Thoracic aorta (tissue), 2 donors: Measurements from ENCODE around the gene MYD88. TPM values are rescaled to one million over a fixed set of nuclear protein-coding genes. Genes with fewer than 3 reads are reported as not detected.

Source experiments
- ATAC-seq: fragments of 150-250 bp; one replicate; pipeline ENCODE4 v1.8.0; 2017; ENCODE audit warnings: low read depth; ENCODE audit not compliant: insufficient number of reproducible peaks, low FRiP score
- DNase-seq: peaks from one replicate; pipeline ENCODE4 v3.0.0-alpha.2; 2020; ENCODE audit warnings: low spot score
- H3K27ac ChIP-seq, 2 donors: fragments of 200-600 bp; sonication (generic); 1 replicate in 1 of 2; 2 replicates in 1 of 2; pipeline ENCODE4 v1.5.1; 2016; ENCODE audit warnings: mild to moderate bottlenecking in 2 of 2, moderate library complexity in 2 of 2
- H3K27me3 ChIP-seq: fragments of 200-600 bp; sonication (generic); replicated peaks from 2 replicates; pipeline ENCODE4 v1.6.0; 2016; ENCODE audit warnings: mild to moderate bottlenecking; ENCODE audit not compliant: insufficient read depth
- H3K36me3 ChIP-seq: fragments of 200-600 bp; sonication (generic); one replicate; pipeline ENCODE4 v1.5.1; 2016
- H3K4me1 ChIP-seq, 2 donors: fragments of 200-600 bp; sonication (generic); 1 replicate in 1 of 2; 2 replicates in 1 of 2; pipeline versions ENCODE4 v1.5.1 to v1.6.0; 2016; ENCODE audit warnings: low read depth in 2 of 2, mild to moderate bottlenecking in 1 of 2; ENCODE audit not compliant: control insufficient read depth in 1 of 2
- H3K4me3 ChIP-seq: fragments of 200-600 bp; sonication (generic); 2 replicates; pipeline ENCODE4 v1.5.1; 2016; ENCODE audit warnings: mild to moderate bottlenecking
- H3K9me3 ChIP-seq: fragments of 200-600 bp; sonication (generic); 2 replicates; pipeline ENCODE4 v1.5.1; 2016
- CTCF ChIP-seq: fragments of 200-600 bp; sonication (generic); IDR thresholded peaks from one replicate; pipeline ENCODE4 v1.5.1; 2019; ENCODE audit warnings: antibody characterized with exemption
- total RNA-seq, 2 donors: library from RNA; depleted of rRNA; stranded (reverse); fragments of >200 nt; gene quantifications; one replicate each; pipeline versions ENCODE4 v1.1.0 to v1.2.3, GENCODE V29; 2016

Gene MYD88
- total RNA-seq, 2 donors from 2014 or later = 27.8 to 49.7 TPM

- DNase-seq (no peak), ATAC-seq (no peak)
- TF ChIP-seq CTCF = no peak
- Histone ChIP-seq H3K27ac (no peak overlapping the region), H3K36me3 (no peaks in the 10 kb centered on the region), H3K4me3 (no peak overlapping the region), H3K4me1 (no peaks in the 10 kb centered on the region), H3K27me3 (no peaks in the 10 kb centered on the region), H3K9me3 (no peaks in the 10 kb centered on the region)
Measured at GRCh38 chr3:38146504-38146903, 8.0 kb downstream of the MYD88 start.

GRCh38 chr3:38147421-38147820 lies 9.0 kb downstream of the MYD88 start:
- Histone ChIP-seq H3K9me3 (no peaks in the 10 kb centered on the region), H3K27me3 (no peaks in the 10 kb centered on the region), H3K36me3 (no peaks in the 10 kb centered on the region), H3K27ac (no peak overlapping the region), H3K4me3 (no peak overlapping the region), H3K4me1 (no peaks in the 10 kb centered on the region)
- DNase-seq = no peak
- no peak for ATAC-seq
- no peak for TF ChIP-seq CTCF

- no peak overlapping the region for H3K27ac ChIP-seq
- ATAC-seq = no peak
- H3K4me1 ChIP-seq = no peaks in the 10 kb centered on the region
- DNase-seq = no peak
- H3K4me3 ChIP-seq = no peak overlapping the region
- H3K9me3 ChIP-seq = no peaks in the 10 kb centered on the region
- no peaks in the 10 kb centered on the region for H3K27me3 ChIP-seq
- H3K36me3 ChIP-seq = no peaks in the 10 kb centered on the region
- TF ChIP-seq CTCF = no peak
Measured at GRCh38 chr3:38148311-38148882, 9.9 kb downstream of the MYD88 start.

GRCh38 chr3:38149708-38150107 lies 11.2 kb downstream of the MYD88 start:
- DNase-seq (no peak), ATAC-seq (no peak)
- Histone ChIP-seq H3K27me3 (no peaks in the 10 kb centered on the region), H3K9me3 (no peaks in the 10 kb centered on the region), H3K4me1 (no peaks in the 10 kb centered on the region), H3K27ac (no peak overlapping the region), H3K4me3 (no peak overlapping the region), H3K36me3 (no peaks in the 10 kb centered on the region)
- TF ChIP-seq CTCF = no peak

- no peak for TF ChIP-seq CTCF
- DNase-seq (no peak), ATAC-seq (no peak)
- Histone ChIP-seq H3K27me3 (no peaks in the 10 kb centered on the region), H3K4me3 (no peak overlapping the region), H3K4me1 (no peaks in the 10 kb centered on the region), H3K9me3 (no peaks in the 10 kb centered on the region), H3K36me3 (no peaks in the 10 kb centered on the region), H3K27ac (no peak overlapping the region)
Measured at GRCh38 chr3:38150780-38151528, 12.5 kb downstream of the MYD88 start.
